ENCODE data around the gene RARG. TPM values are rescaled to one million over a fixed set of nuclear protein-coding genes. Genes with fewer than 3 reads are reported as not detected.

Gene RARG
- total RNA-seq, 1 experiment from 2014 or later, result 14.0 TPM

DNA sequence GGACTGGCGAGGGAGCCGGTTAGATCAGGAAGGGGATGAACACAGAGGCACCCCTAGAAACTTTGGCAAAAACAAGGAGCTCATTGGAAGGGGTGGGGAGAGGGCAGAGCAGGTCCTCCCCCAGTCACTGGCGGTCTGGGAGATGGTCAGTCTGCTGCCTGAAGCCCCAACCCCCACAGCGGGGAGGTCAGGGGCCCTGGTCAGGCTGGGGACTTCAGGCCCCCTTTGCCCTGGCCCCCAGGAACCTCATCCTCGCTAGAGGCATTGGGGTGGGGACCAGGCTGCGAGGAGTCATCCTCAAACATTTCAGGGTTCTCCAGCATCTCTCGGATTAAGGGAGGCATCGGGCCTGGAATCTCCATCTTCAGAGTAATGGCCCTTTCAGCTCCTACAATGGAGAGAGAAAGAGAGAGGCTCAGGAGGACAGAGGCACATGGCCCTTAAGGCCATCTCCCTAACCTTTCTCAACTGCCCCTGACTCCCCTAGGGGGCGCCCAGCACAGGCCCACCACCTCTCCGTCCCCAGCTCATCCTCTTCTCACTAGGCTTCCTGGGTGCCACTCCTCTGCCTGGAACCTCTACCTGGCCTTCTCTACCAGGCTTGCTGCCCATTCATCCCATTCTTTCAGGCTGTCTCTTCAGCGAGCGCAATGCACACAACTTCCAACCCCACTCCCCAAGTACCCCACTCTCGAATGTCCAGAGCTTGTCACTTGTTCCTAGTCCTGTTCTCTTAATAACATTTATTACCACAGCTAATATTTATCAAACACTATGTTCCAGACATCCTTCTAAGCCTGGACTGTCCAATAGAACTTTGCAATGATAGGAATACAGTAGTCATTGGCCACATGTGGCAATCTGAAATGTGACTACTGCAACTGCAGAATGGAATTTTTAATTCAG is 20.3 kb downstream of the RARG start:
- intact Hi-C loops (cut with micrococcal nuclease; ENCODE audit: unreplicated experiment), result loop anchor here (2.0 kb wide), 1 partner anchor 297 kb away; no protein-coding TSS in a partner anchor
- Histone ChIP-seq H3K27ac (ENCODE audit: low read depth, low read length, poor library complexity, severe bottlenecking) (no peak overlapping the region), H3K9me3 (ENCODE audit: low read depth, low read length, poor library complexity, severe bottlenecking) (no peaks in the 10 kb centered on the region), H3K4me3 (ENCODE audit: low read depth, low read length, poor library complexity, severe bottlenecking) (no peak overlapping the region), H3K27me3 (replicated peaks; ENCODE audit: insufficient read depth, low read depth, low read length, poor library complexity) (no peaks in the 10 kb centered on the region), H3K36me3 (ENCODE audit: insufficient read depth, low read length, poor library complexity, severe bottlenecking) (peaks cover 14% of the 10 kb centered on the region), H3K4me1 (ENCODE audit: insufficient read depth, low read length, poor library complexity, severe bottlenecking) (peaks cover 2% of the 10 kb centered on the region)
- TF ChIP-seq EZH2 (IDR thresholded peaks at IDR 0.05; ENCODE audit: borderline replicate concordance, low read depth, low read length, poor library complexity, severe bottlenecking), result no peak
- TF ChIP-seq, protein P1, sequence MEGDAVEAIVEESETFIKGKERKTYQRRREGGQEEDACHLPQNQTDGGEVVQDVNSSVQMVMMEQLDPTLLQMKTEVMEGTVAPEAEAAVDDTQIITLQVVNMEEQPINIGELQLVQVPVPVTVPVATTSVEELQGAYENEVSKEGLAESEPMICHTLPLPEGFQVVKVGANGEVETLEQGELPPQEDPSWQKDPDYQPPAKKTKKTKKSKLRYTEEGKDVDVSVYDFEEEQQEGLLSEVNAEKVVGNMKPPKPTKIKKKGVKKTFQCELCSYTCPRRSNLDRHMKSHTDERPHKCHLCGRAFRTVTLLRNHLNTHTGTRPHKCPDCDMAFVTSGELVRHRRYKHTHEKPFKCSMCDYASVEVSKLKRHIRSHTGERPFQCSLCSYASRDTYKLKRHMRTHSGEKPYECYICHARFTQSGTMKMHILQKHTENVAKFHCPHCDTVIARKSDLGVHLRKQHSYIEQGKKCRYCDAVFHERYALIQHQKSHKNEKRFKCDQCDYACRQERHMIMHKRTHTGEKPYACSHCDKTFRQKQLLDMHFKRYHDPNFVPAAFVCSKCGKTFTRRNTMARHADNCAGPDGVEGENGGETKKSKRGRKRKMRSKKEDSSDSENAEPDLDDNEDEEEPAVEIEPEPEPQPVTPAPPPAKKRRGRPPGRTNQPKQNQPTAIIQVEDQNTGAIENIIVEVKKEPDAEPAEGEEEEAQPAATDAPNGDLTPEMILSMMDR (conservative IDR thresholded peaks at IDR 0.05; ENCODE audit: low read depth, low read length), result peak; percentile 40
- DNase-seq (ENCODE audit: low spot score), result no peak
- no TSS peak for BruUV-seq (replicated peaks)
- ChIA-PET POLR2A (ENCODE audit: low non-redundant PET) (no interaction called here), CTCF (interaction anchor here (0.6 to 1.4 kb wide), 5 partner anchors 9 to 110 kb away, joined by 3 to 6 read pairs (median 4); partner anchors contain the start of genes AAAS and ESPL1)

DNA sequence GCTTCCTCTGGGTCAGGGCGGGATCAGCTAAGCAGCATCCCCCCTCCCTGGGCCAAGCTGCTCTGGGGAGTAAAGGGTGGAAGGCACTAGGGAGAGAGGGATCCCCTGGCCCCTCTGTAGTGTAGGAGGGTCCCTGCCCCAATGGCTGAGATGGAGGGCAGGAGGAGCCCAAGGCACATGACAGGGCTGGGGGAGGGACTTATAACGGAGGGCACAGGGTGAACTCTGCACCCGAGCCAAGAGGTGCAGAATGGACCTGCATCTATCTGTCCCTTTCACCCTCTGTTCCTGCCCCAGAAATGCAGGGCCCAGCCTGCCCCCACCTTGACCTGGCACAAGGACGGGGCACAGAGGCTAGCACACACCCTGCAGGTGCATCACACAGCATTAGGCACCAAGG is 21.2 kb downstream of the RARG start:
- ChIA-PET CTCF (interaction anchor here (0.6 kb wide), 1 partner anchor 78 kb away, joined by 3 read pairs; no protein-coding TSS in a partner anchor), POLR2A (ENCODE audit: low non-redundant PET) (no interaction called here)
- Histone ChIP-seq H3K4me3 (ENCODE audit: low read depth, low read length, poor library complexity, severe bottlenecking) (no peak overlapping the region), H3K36me3 (ENCODE audit: insufficient read depth, low read length, poor library complexity, severe bottlenecking) (peaks cover 14% of the 10 kb centered on the region), H3K9me3 (ENCODE audit: low read depth, low read length, poor library complexity, severe bottlenecking) (no peaks in the 10 kb centered on the region), H3K27me3 (replicated peaks; ENCODE audit: insufficient read depth, low read depth, low read length, poor library complexity) (no peaks in the 10 kb centered on the region), H3K27ac (ENCODE audit: low read depth, low read length, poor library complexity, severe bottlenecking) (no peak overlapping the region), H3K4me1 (ENCODE audit: insufficient read depth, low read length, poor library complexity, severe bottlenecking) (no peaks in the 10 kb centered on the region)
- intact Hi-C loops (cut with micrococcal nuclease; ENCODE audit: unreplicated experiment), result no loop called here
- TF ChIP-seq, protein P1 (conservative IDR thresholded peaks at IDR 0.05; ENCODE audit: low read depth, low read length), result no peak
- TF ChIP-seq EZH2 (IDR thresholded peaks at IDR 0.05; ENCODE audit: borderline replicate concordance, low read depth, low read length, poor library complexity, severe bottlenecking), result no peak
- no peak for DNase-seq (ENCODE audit: low spot score)
- BruUV-seq (replicated peaks), result no TSS peak

DNA sequence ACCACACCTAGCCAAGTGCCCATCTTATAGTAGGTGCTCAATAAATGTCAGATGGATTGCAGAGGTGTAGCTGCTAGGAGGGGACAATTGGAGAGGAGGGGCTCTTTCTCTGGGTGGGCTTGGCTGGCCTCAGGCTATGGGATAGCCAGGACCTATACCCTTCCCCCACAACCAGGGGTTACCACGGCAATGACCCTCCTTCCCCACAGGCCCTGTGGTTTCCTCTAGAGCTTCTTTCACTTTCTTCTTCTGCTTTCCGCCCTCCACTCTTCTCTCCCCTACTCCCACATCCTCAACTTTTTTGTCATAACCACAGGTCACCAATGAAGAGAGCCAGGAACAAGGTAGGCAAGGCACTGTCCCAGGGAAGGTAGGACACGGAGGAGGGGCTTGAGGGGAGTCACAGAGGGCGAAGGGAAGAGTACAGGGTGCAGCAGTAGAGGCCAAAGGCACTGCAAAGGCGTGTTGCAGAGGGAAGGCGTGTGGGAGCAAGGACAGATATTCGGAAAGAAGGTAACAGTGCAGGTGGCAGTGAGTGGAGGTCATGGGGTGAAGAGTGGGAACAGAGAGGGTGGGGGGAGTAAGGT is 23.0 kb downstream of the RARG start:
- no peak for DNase-seq (ENCODE audit: low spot score)
- Histone ChIP-seq H3K4me1 (ENCODE audit: insufficient read depth, low read length, poor library complexity, severe bottlenecking) (no peaks in the 10 kb centered on the region), H3K9me3 (ENCODE audit: low read depth, low read length, poor library complexity, severe bottlenecking) (no peaks in the 10 kb centered on the region), H3K27me3 (replicated peaks; ENCODE audit: insufficient read depth, low read depth, low read length, poor library complexity) (no peaks in the 10 kb centered on the region), H3K4me3 (ENCODE audit: low read depth, low read length, poor library complexity, severe bottlenecking) (no peak overlapping the region), H3K36me3 (ENCODE audit: insufficient read depth, low read length, poor library complexity, severe bottlenecking) (peaks cover 14% of the 10 kb centered on the region), H3K27ac (ENCODE audit: low read depth, low read length, poor library complexity, severe bottlenecking) (no peak overlapping the region)
- TF ChIP-seq EZH2 (IDR thresholded peaks at IDR 0.05; ENCODE audit: borderline replicate concordance, low read depth, low read length, poor library complexity, severe bottlenecking), result no peak
- TF ChIP-seq, protein P1 (conservative IDR thresholded peaks at IDR 0.05; ENCODE audit: low read depth, low read length), result no peak
- no TSS peak for BruUV-seq (replicated peaks)
- CTCF ChIA-PET, result no interaction called here
- POLR2A ChIA-PET (ENCODE audit: low non-redundant PET), result no interaction called here
- intact Hi-C loops (cut with micrococcal nuclease; ENCODE audit: unreplicated experiment), result no loop called here
